Naive B cell (primary cell): ENCODE data around the gene BSCL2. TPM values are rescaled to one million over a fixed set of nuclear protein-coding genes. Genes with fewer than 3 reads are reported as not detected.
A peak's percentile ranks its signal among the peaks of the same experiment; 100 is the strongest.
"Not testable (repeated sequence)": the region's sequence is repeated elsewhere in the genome, so short reads cannot be mapped to it uniquely, and the experiment has no call there.

Source experiments
- ATAC-seq, 2 donors: fragments of 150-1000 bp; cut with Tn5 transposase; 2 replicates each; pipeline ENCODE4 v1.10.0; 2021; ENCODE audit warnings: low read depth in 2 of 2, mild to moderate bottlenecking in 2 of 2, moderate library complexity in 2 of 2
- DNase-seq: peaks from one replicate; pipeline ENCODE4 v3.0.0; 2022
- H3K27ac Mint-ChIP-seq, 6 donors: one replicate each; pipeline ENCODE4 v1.8.0; 2020 to 2022; ENCODE audit warnings: mild to moderate bottlenecking in 6 of 6, mixed read lengths in 6 of 6, moderate library complexity in 5 of 6, inconsistent platforms in 2 of 6
- H3K27me3 Mint-ChIP-seq, 3 donors: one replicate each; pipeline ENCODE4 v1.8.0; 2021 to 2022; ENCODE audit warnings: mixed read lengths in 3 of 3, mild to moderate bottlenecking in 1 of 3
- H3K36me3 Mint-ChIP-seq, 2 donors: one replicate each; pipeline ENCODE4 v1.8.0; 2020 to 2022; ENCODE audit warnings: mixed read lengths in 2 of 2, inconsistent platforms in 1 of 2, mild to moderate bottlenecking in 1 of 2
- H3K4me1 Mint-ChIP-seq, 3 donors: one replicate each; pipeline ENCODE4 v1.8.0; 2020 to 2022; ENCODE audit warnings: mixed read lengths in 3 of 3, inconsistent platforms in 1 of 3, mild to moderate bottlenecking in 1 of 3, moderate library complexity in 1 of 3
- H3K4me3 Mint-ChIP-seq, 8 donors: one replicate each; pipeline ENCODE4 v1.8.0; 2020 to 2022; ENCODE audit warnings: mild to moderate bottlenecking in 8 of 8, mixed read lengths in 8 of 8, moderate library complexity in 8 of 8, inconsistent platforms in 2 of 8
- H3K9me3 Mint-ChIP-seq, 7 donors: one replicate each; pipeline ENCODE4 v1.8.0; 2020 to 2022; ENCODE audit warnings: mixed read lengths in 7 of 7, mild to moderate bottlenecking in 5 of 7, inconsistent platforms in 2 of 7, moderate library complexity in 1 of 7
- polyA plus RNA-seq, 6 donors: library from polyadenylated mRNA; unstranded; fragments of 300-500 nt; fragmentation: Illumina TruSeq; gene quantifications; one replicate each; pipeline ENCODE4 v1.2.3, GENCODE V29; 2021; ENCODE audit warnings: low read depth in 6 of 6

BSCL2 gene
- polyA plus RNA-seq: 10 to 100 TPM; 49.6 to 98.5 (median 57.6) TPM

DNA sequence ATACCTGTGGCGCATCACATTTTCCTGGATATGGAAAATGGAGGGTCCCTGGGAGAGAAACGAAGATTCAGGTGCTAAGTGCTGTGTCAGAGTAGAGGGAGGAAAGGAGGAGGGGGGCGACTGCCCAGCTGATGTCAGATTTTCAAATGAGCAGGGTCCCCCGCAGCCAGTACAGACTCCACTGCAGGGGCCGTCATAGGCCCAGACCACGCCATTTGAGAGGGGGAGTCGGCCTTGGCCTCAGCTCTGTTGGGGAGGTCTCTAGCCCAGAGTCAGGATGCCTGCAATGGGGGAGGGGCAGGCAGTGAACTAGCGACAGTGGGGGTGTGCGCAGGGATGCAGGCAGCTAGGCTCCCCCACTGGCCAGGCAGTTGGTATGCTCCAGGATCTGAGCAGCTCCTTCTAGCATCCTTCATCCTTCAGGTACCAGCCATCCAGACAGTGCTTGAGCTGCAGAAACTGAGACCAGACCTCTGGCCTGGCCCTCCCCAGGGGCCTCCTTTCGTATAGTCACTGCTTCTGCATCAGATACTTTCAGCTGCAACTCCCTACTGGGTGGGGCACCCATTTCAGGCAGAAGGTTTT lies at the start of gene BSCL2, which contains the start of gene GNG3:
Gene BSCL2 (minus strand): TSS at position 148 of the 585 bp plus-strand sequence. CDS start 229 bp downstream, outside the sequence.
Gene GNG3 (plus strand): TSS at position 400 of the 585 bp plus-strand sequence. CDS start 620 bp downstream, outside the sequence.
- DNase-seq (no peak), ATAC-seq (no peak)
- Mint-ChIP-seq H3K9me3 (no peaks in the 10 kb centered on the region), H3K36me3 (no peaks in the 10 kb centered on the region), H3K4me3 (peak within 1 kb of the TSS; percentile 95 to 100 (median 98)), H3K27me3 (no peaks in the 10 kb centered on the region), H3K4me1 (peaks cover 39 to 56% (median 53%) of the 10 kb centered on the region in 3 donors), H3K27ac (peak within 1 kb of the TSS; percentile 79 to 100 (median 98))

- H3K27me3 Mint-ChIP-seq: no peaks in the 10 kb centered on the region
- H3K4me1 Mint-ChIP-seq: peaks cover 7 to 21% (median 19%) of the 10 kb centered on the region in 3 donors
- H3K27ac Mint-ChIP-seq: peak overlapping the region in 3 of 6 donors; percentile 11 to 72 (median 31)
- DNase-seq (no peak), ATAC-seq (no peak)
- H3K36me3 Mint-ChIP-seq: no peaks in the 10 kb centered on the region
- no peaks in the 10 kb centered on the region for H3K9me3 Mint-ChIP-seq
- peak overlapping the region; percentile 9 to 100 (median 93) for H3K4me3 Mint-ChIP-seq
Observed at GRCh38 chr11:62755086-62755615, 47.9 kb upstream of the BSCL2 start.

DNA sequence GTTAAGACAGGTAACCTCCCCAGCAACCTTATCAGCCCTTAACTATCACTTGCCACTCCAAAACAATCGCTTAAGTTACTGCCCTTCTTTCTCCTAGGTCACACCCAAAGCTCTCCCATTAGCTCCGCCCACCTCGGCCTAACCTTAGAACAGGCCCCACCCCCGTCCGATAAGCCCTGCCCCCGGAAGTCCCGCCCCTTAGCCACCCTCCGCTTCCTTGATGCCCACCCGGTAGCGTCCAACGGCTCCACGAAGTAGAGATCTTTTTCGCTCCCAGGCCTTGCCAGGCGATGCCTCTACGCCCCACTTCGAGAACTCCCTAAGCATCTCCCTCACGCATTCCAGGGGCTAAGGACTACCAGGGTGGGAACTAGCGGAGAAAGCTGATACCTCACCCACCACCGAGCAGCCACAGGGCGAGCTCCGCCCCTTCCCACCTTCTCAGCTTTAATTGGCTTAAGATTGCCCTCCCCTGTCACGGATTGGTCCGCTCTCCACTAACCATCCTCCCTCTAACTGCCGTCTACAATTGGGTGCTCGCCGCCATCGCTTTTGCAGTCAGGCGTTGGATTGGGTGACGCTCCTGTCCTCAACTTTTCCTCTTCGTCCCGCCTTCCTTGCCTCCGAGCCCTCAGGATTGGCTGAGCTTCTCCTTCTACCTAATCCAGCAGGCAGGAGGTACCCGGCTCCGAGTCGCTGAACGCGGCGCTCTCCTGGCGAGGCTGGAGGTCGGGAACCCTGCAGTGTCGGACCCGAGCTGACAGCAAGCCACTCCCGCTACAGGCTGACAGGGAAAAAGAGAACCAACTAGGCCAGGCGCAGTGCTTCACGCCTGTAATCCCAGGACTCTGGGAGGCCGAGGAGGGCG lies 46.7 kb upstream of the BSCL2 start, which contains the start of gene ZBTB3:
Gene ZBTB3 (minus strand): TSS at position 425 of the 868 bp plus-strand sequence. CDS start 496 bp downstream, outside the sequence.
- Mint-ChIP-seq H3K9me3 (no peaks in the 10 kb centered on the region), H3K27me3 (no peaks in the 10 kb centered on the region), H3K4me3 (peak within 1 kb of the TSS; percentile 87 to 100 (median 99)), H3K36me3 (no peaks in the 10 kb centered on the region), H3K4me1 (peaks cover 10 to 26% (median 21%) of the 10 kb centered on the region in 3 donors), H3K27ac (peak within 1 kb of the TSS; percentile 76 to 99 (median 98))
- DNase-seq: peak; percentile 98
- peak; percentile 92 to 95 for ATAC-seq

DNA sequence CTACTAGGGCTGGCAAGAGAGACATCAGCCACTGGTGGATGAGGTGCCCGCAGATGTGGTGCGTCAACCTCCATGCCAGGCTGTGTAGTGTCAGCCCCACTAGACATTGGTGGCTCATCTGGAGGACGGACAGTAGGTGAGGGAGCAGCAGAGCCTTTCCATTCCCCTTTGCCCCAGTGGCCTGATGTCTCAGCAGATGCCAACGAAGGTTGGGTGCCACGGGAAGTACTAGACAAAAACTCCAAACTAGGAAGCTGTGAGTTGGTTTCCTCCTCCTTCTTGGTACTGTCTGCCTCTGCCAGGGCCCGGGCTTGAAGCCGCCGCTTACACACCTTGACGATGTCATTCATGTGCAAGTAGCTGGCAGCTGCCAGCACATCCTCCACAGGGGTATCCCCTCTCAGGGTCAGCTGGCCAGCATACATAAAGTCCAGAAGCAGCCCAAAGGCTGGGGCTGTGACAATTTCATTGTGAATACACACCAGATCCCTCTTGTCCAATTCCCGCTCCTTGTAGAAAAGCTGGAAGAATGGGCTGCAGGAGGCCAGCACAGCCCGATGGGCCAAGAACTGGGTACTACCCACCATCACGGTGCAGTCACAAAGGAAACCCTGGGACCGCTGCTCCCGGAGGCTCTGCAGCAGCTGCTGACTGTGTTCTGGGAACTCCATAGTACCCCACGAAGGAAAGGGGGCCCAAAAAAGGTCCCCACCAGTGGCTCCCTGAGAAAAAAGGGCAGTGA lies 45.9 kb upstream of the BSCL2 start:
- H3K9me3 Mint-ChIP-seq: no peaks in the 10 kb centered on the region
- H3K27me3 Mint-ChIP-seq: no peaks in the 10 kb centered on the region
- no peak for ATAC-seq
- H3K27ac Mint-ChIP-seq: peak overlapping the region in 4 of 6 donors; percentile 84 to 99 (median 98)
- H3K36me3 Mint-ChIP-seq: no peaks in the 10 kb centered on the region
- H3K4me3 Mint-ChIP-seq: peak overlapping the region; percentile 87 to 100 (median 99)
- no peak for DNase-seq
- peaks cover 14 to 29% (median 26%) of the 10 kb centered on the region in 3 donors for H3K4me1 Mint-ChIP-seq

GRCh38 chr11:62752177-62752785 lies 45.1 kb upstream of the BSCL2 start:
- no peaks in the 10 kb centered on the region for H3K27me3 Mint-ChIP-seq
- no peaks in the 10 kb centered on the region for H3K36me3 Mint-ChIP-seq
- H3K4me1 Mint-ChIP-seq: peaks cover 14 to 29% (median 26%) of the 10 kb centered on the region in 3 donors
- ATAC-seq: no peak
- peak overlapping the region in 2 of 6 donors; percentile 49 to 88 for H3K27ac Mint-ChIP-seq
- no peaks in the 10 kb centered on the region for H3K9me3 Mint-ChIP-seq
- peak overlapping the region in 6 of 8 donors; percentile 10 to 100 (median 82) for H3K4me3 Mint-ChIP-seq
- DNase-seq: no peak

- not testable (repeated sequence) for H3K27me3 Mint-ChIP-seq, H3K4me3 Mint-ChIP-seq, H3K9me3 Mint-ChIP-seq, ATAC-seq, DNase-seq, H3K36me3 Mint-ChIP-seq
- Mint-ChIP-seq H3K27ac (peak overlapping the region in 2 of 6 donors; percentile 31 to 63), H3K4me1 (peaks cover 14 to 29% (median 26%) of the 10 kb centered on the region in 3 donors)
Observed at GRCh38 chr11:62749931-62750330, 42.7 kb upstream of the BSCL2 start.

DNA sequence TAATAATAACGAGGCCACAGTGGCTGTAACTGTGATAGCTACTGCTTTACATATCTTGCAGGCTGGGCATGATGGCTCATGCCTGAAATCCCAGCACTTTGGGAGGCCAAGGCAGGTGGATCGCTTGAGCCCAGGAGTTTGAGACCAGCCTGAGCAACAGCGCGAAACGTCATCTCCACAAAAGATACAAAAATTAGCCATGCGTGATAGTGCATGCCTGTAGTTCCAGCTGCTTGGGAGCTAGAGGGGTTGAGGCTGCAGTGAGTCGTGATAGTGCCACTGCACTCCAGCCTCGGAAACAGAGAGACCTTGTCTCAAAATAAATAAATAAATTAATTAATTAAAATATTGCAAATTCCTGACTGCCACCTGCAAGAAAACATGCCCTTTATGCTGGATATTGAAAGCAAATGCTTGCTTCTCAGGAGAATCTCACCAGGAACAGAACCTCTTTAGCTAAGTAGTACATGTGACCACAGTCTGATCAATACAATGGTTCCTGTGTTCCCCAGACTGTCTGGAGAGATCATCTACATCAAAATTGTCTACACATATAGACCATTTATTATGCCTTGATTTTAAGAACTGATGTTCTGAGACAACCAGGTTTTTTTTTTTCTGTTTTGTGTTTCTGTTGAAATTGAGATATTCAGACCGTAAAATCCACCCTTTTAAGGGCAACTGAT lies 40.4 kb upstream of the BSCL2 start:
- H3K9me3 Mint-ChIP-seq: no peaks in the 10 kb centered on the region
- H3K27ac Mint-ChIP-seq: no peak overlapping the region
- H3K27me3 Mint-ChIP-seq: no peaks in the 10 kb centered on the region
- peaks cover 6 to 15% (median 14%) of the 10 kb centered on the region in 3 donors for H3K4me1 Mint-ChIP-seq
- H3K4me3 Mint-ChIP-seq: no peak overlapping the region
- DNase-seq: no peak
- ATAC-seq: no peak
- no peaks in the 10 kb centered on the region for H3K36me3 Mint-ChIP-seq

- DNase-seq: no peak
- peaks cover 0 to 15% (median 4%) of the 10 kb centered on the region in 3 donors for H3K4me1 Mint-ChIP-seq
- no peak overlapping the region for H3K27ac Mint-ChIP-seq
- H3K36me3 Mint-ChIP-seq: peaks cover 0 to 5% of the 10 kb centered on the region in 2 donors
- no peak for ATAC-seq
- H3K27me3 Mint-ChIP-seq: no peaks in the 10 kb centered on the region
- H3K9me3 Mint-ChIP-seq: no peaks in the 10 kb centered on the region
- no peak overlapping the region for H3K4me3 Mint-ChIP-seq
Observed at GRCh38 chr11:62737196-62737595, 30.0 kb upstream of the BSCL2 start.

DNA sequence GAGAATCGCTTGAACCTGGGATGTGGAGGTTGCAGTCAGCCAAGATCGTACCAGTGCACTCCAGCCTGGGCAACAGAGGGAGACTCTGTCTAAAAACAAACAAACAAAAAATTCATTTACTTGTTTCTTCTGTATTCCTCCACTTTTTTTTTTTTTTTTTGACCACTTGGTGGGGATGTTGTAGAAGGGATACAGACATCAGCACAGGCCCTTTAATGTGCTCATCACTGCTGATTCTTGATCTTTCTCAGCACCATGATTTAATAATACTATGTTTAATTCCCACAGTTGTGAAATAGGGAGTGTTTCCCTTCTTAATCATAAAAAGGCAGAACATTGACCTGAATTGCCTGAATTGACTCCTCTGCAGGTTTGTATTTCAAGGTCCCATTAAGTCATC lies 25.6 kb upstream of the BSCL2 start:
- Mint-ChIP-seq H3K4me1 (peaks cover 4 to 34% (median 20%) of the 10 kb centered on the region in 3 donors), H3K36me3 (peaks cover 0 to 5% of the 10 kb centered on the region in 2 donors), H3K27ac (peak overlapping the region in 2 of 6 donors; percentile 16 to 69), H3K27me3 (no peaks in the 10 kb centered on the region), H3K4me3 (peak overlapping the region in 1 of 8 donors; percentile 54), H3K9me3 (no peaks in the 10 kb centered on the region)
- ATAC-seq (no peak), DNase-seq (no peak)

- H3K4me1 Mint-ChIP-seq: peaks cover 19 to 41% (median 33%) of the 10 kb centered on the region in 3 donors
- H3K27me3 Mint-ChIP-seq: not testable (repeated sequence)
Observed at GRCh38 chr11:62730076-62730475, 22.9 kb upstream of the BSCL2 start.

GRCh38 chr11:62728171-62728988 lies 21.2 kb upstream of the BSCL2 start, which contains the start of gene TTC9C:
Gene TTC9C, plus strand, starts transcription at chr11:62728486. Its CDS starts 363 bp downstream, at chr11:62728849.
- H3K4me1 Mint-ChIP-seq: peaks cover 29 to 56% (median 49%) of the 10 kb centered on the region in 3 donors
- peak; percentile 85 for DNase-seq
- H3K27me3 Mint-ChIP-seq: no peaks in the 10 kb centered on the region
- H3K4me3 Mint-ChIP-seq: peak within 1 kb of the TSS; percentile 90 to 100 (median 98)
- peaks cover 0 to 14% of the 10 kb centered on the region in 2 donors for H3K36me3 Mint-ChIP-seq
- H3K27ac Mint-ChIP-seq: peak within 1 kb of the TSS; percentile 95 to 99 (median 98)
- no peaks in the 10 kb centered on the region for H3K9me3 Mint-ChIP-seq
- peak; percentile 35 to 37 for ATAC-seq

More at GRCh38 chr11:62730076-62730475, 22.9 kb upstream of the BSCL2 start:
- not testable (repeated sequence) for H3K36me3 Mint-ChIP-seq, DNase-seq, ATAC-seq, H3K9me3 Mint-ChIP-seq
- peak overlapping the region in 7 of 8 donors; percentile 29 to 100 (median 65) for H3K4me3 Mint-ChIP-seq
- H3K27ac Mint-ChIP-seq: peak overlapping the region in 1 of 6 donors; percentile 54
